HCT116 (cell line): Measurements from ENCODE around the gene HIRA. TPM values are rescaled to one million over a fixed set of nuclear protein-coding genes. Genes with fewer than 3 reads are reported as not detected.

Source experiments
- ATAC-seq: fragments of 200-7000 bp; cut with Tn5 transposase; 2 replicates; pipeline ENCODE4 v1.9.1; 2020; ENCODE audit warnings: mild to moderate bottlenecking, moderate library complexity
- BruUV-seq: library from RNA; stranded (reverse); fragments of 400-500 nt; replicated peaks from 2 replicates; lab custom pipeline; 2021; lab: Mats Ljungman, UMichigan
- CTCF ChIA-PET: fragments of 300-600 bp; sonication (Branson Sonifier 250); formaldehyde crosslinking; loops from one replicate; lab custom pipeline; 2021; ENCODE audit warnings: antibody characterized with exemption; lab: Charles Lee
- POLR2A ChIA-PET: fragments of 300-600, 350-600 bp; sonication (Branson Sonifier 250); formaldehyde crosslinking; loops from one replicate; lab custom pipeline; 2021; ENCODE audit warnings: antibody characterized with exemption; lab: Charles Lee
- RAD21 ChIA-PET, 2 experiments: fragments of 300-600 bp; sonication (Branson Sonifier 250); formaldehyde crosslinking; loops; one replicate each; lab custom pipeline; 2023; ENCODE audit warnings: low total read pairs in 2 of 2; ENCODE audit not compliant: uncharacterized antibody in 2 of 2, unreplicated experiment in 2 of 2, low non-redundant PET in 1 of 2; lab: Charles Lee
- DNase-seq: peaks from one replicate; pipeline ENCODE4 v3.0.0-alpha.2; 2010; ENCODE audit warnings: low read depth, low spot score
- H2AFZ ChIP-seq: fragments of 200-600 bp; shearing (Covaris generic), sonication (generic); 2 replicates; pipeline ENCODE4 v1.6.1; 2017; ENCODE audit warnings: low read depth, mixed run types, mixed read lengths, antibody characterized with exemption, low read length; ENCODE audit not compliant: poor library complexity, severe bottlenecking
- H3K27ac ChIP-seq: 2 replicates; pipeline ENCODE4 v1.5.1; 2012; ENCODE audit warnings: low read depth, low read length
- H3K27me3 ChIP-seq: fragments of 200-600 bp; sonication (generic); 2 replicates; pipeline ENCODE4 v1.6.1; 2016; ENCODE audit warnings: mixed run types, low read length, mixed read lengths; ENCODE audit not compliant: insufficient read depth
- H3K36me3 ChIP-seq, 2 experiments: fragments of 200-500 bp in 1 of 2; fragments of 200-600 bp in 1 of 2; sonication (Bioruptor generic) in 1 of 2; sonication (generic) in 1 of 2; 2 replicates each; pipeline versions ENCODE4 v1.5.1 to v1.6.1; 2014 to 2016; ENCODE audit warnings: low read length in 2 of 2, inconsistent platforms in 1 of 2, mixed read lengths in 1 of 2, mixed run types in 1 of 2; ENCODE audit not compliant: insufficient read depth in 2 of 2, control insufficient read depth in 1 of 2
- H3K4me1 ChIP-seq, 2 experiments: fragments of 200-600 bp in 1 of 2; sonication (generic) in 1 of 2; 2 replicates each; pipeline versions ENCODE4 v1.5.1 to v1.6.1; 2012 to 2017; ENCODE audit warnings: low read length in 2 of 2, inconsistent platforms in 1 of 2, mild to moderate bottlenecking in 1 of 2, mixed read lengths in 1 of 2, mixed run types in 1 of 2, moderate library complexity in 1 of 2; ENCODE audit not compliant: insufficient read depth in 2 of 2, control insufficient read depth in 1 of 2
- H3K4me2 ChIP-seq: fragments of 200-600 bp; sonication (generic); 2 replicates; pipeline ENCODE4 v1.6.1; 2017; ENCODE audit warnings: mixed run types, low read length, mixed read lengths
- H3K4me3 ChIP-seq, 2 experiments: fragments of 200-600 bp in 1 of 2; sonication (generic) in 1 of 2; replicated peaks in 1 of 2; 2 replicates each; pipeline ENCODE4 v1.5.1; 2011 to 2016; ENCODE audit warnings: low read length in 2 of 2, control low read depth in 1 of 2, low read depth in 1 of 2, mild to moderate bottlenecking in 1 of 2, mixed read lengths in 1 of 2, mixed run types in 1 of 2
- H3K79me2 ChIP-seq: fragments of 200-600 bp; sonication (generic); 2 replicates; pipeline ENCODE4 v1.6.1; 2017; ENCODE audit warnings: mild to moderate bottlenecking, mixed run types, low read length, moderate library complexity, mixed read lengths; ENCODE audit not compliant: insufficient read depth
- H3K9ac ChIP-seq: fragments of 200-600 bp; sonication (generic); 2 replicates; pipeline ENCODE4 v1.6.1; 2016; ENCODE audit warnings: low read length, mixed read lengths
- H3K9me2 ChIP-seq: fragments of 200-600 bp; sonication (generic), shearing (Covaris generic); 2 replicates; pipeline ENCODE4 v1.6.1; 2017; ENCODE audit warnings: mixed run types, mild to moderate bottlenecking, moderate library complexity; ENCODE audit not compliant: insufficient read depth
- H3K9me3 ChIP-seq, 2 experiments: fragments of 200-500 bp in 1 of 2; fragments of 200-600 bp in 1 of 2; sonication (Bioruptor generic) in 1 of 2; sonication (generic) in 1 of 2; 2 replicates each; pipeline ENCODE4 v1.6.1; 2014 to 2017; ENCODE audit warnings: low read length in 2 of 2, mixed read lengths in 2 of 2, inconsistent platforms in 1 of 2, low read depth in 1 of 2, mild to moderate bottlenecking in 1 of 2, mixed run types in 1 of 2, moderate library complexity in 1 of 2; ENCODE audit not compliant: control insufficient read depth in 1 of 2, insufficient read depth in 1 of 2
- H4K20me1 ChIP-seq: fragments of 200-600 bp; sonication (generic), shearing (Covaris generic); 2 replicates; pipeline ENCODE4 v1.6.1; 2017; ENCODE audit warnings: mixed run types, mild to moderate bottlenecking, moderate library complexity; ENCODE audit not compliant: insufficient read depth
- JUND ChIP-seq: IDR thresholded peaks from 2 replicates; pipeline ENCODE4 v1.6.1; 2012
- MAX ChIP-seq: IDR thresholded peaks from 2 replicates; pipeline ENCODE4 v1.6.1; 2012
- SP1 ChIP-seq: IDR thresholded peaks from 2 replicates; pipeline ENCODE4 v1.6.1; 2012; ENCODE audit warnings: low read depth
- YY1 ChIP-seq: IDR thresholded peaks from 2 replicates; pipeline ENCODE4 v1.6.1; 2011; ENCODE audit warnings: low read length, low read depth, moderate library complexity, mild to moderate bottlenecking; ENCODE audit not compliant: insufficient replicate concordance; ENCODE audit errors: extremely low read depth
- ZBTB33 ChIP-seq: IDR thresholded peaks from 2 replicates; pipeline ENCODE4 v1.6.1; 2011; ENCODE audit warnings: mild to moderate bottlenecking, low read length, moderate library complexity; ENCODE audit not compliant: insufficient replicate concordance; ENCODE audit errors: extremely low read depth
- ZFX ChIP-seq: fragments of 450-650 bp; IDR thresholded peaks from 2 replicates; pipeline ENCODE4 v1.6.1; 2017
- intact Hi-C: fragments of 100-400 bp; cut with micrococcal nuclease; formaldehyde crosslinking; loops from 2 replicates; pipeline ENCODE4 v1.10.0; 2022
- total RNA-seq: library from RNA; stranded (reverse); gene quantifications from one replicate; pipeline ENCODE4 v1.2.1, GENCODE V29; 2021; ENCODE audit not compliant: unreplicated experiment
- TF ChIP-seq, protein P1 (sequence below): IDR thresholded peaks from 2 replicates; pipeline ENCODE4 v1.6.1; 2012; ENCODE audit warnings: low read depth

Gene HIRA
- total RNA-seq, 1 experiment from 2014 or later, result 30.6 TPM

GRCh38 chr22:19455585-19456370 lies 24.2 kb upstream of the HIRA start:
- intact Hi-C loops, result no loop called here
- peaks cover 3% of the 10 kb centered on the region; the same call in 1 of the 2 replicates for H3K79me2 ChIP-seq
- ATAC-seq (no peak), DNase-seq (no peak)
- no peak overlapping the region for H3K4me2 ChIP-seq
- no peak overlapping the region for H3K27ac ChIP-seq
- H3K27me3 ChIP-seq, result no peaks in the 10 kb centered on the region
- H3K9me3 ChIP-seq, result no peaks in the 10 kb centered on the region
- no peak overlapping the region for H3K4me3 ChIP-seq
- TF ChIP-seq YY1 (no peak), SP1 (no peak), MAX (no peak), JUND (no peak)
- no TSS peak for BruUV-seq
- no peaks in the 10 kb centered on the region for H4K20me1 ChIP-seq
- POLR2A ChIA-PET, result no interaction called here
- no peaks in the 10 kb centered on the region for H3K4me1 ChIP-seq
- no peak overlapping the region for H3K9ac ChIP-seq
- H3K9me2 ChIP-seq, result no peaks in the 10 kb centered on the region
- RAD21 ChIA-PET, result no interaction called here
- H3K36me3 ChIP-seq, result peaks cover 44 to 47% of the 10 kb centered on the region in 2 experiments
- H2AFZ ChIP-seq, result no peak overlapping the region
- CTCF ChIA-PET, result no interaction called here

- no peak for ATAC-seq
- no peak for DNase-seq
- no peak overlapping the region for H3K4me2 ChIP-seq
- no peak overlapping the region for H2AFZ ChIP-seq
- no peak overlapping the region for H3K27ac ChIP-seq
- H3K4me3 ChIP-seq, result no peak overlapping the region
- ChIA-PET POLR2A (no interaction called here), CTCF (no interaction called here), RAD21 (no interaction called here)
- no peaks in the 10 kb centered on the region for H3K9me2 ChIP-seq
- H3K27me3 ChIP-seq, result no peaks in the 10 kb centered on the region
- no TSS peak for BruUV-seq
- H3K9me3 ChIP-seq, result no peaks in the 10 kb centered on the region
- H3K36me3 ChIP-seq, result peaks cover 47 to 48% of the 10 kb centered on the region in 2 experiments
- H3K4me1 ChIP-seq, result no peaks in the 10 kb centered on the region
- intact Hi-C loops, result no loop called here
- TF ChIP-seq ZBTB33, result no peak
- TF ChIP-seq, protein P1, sequence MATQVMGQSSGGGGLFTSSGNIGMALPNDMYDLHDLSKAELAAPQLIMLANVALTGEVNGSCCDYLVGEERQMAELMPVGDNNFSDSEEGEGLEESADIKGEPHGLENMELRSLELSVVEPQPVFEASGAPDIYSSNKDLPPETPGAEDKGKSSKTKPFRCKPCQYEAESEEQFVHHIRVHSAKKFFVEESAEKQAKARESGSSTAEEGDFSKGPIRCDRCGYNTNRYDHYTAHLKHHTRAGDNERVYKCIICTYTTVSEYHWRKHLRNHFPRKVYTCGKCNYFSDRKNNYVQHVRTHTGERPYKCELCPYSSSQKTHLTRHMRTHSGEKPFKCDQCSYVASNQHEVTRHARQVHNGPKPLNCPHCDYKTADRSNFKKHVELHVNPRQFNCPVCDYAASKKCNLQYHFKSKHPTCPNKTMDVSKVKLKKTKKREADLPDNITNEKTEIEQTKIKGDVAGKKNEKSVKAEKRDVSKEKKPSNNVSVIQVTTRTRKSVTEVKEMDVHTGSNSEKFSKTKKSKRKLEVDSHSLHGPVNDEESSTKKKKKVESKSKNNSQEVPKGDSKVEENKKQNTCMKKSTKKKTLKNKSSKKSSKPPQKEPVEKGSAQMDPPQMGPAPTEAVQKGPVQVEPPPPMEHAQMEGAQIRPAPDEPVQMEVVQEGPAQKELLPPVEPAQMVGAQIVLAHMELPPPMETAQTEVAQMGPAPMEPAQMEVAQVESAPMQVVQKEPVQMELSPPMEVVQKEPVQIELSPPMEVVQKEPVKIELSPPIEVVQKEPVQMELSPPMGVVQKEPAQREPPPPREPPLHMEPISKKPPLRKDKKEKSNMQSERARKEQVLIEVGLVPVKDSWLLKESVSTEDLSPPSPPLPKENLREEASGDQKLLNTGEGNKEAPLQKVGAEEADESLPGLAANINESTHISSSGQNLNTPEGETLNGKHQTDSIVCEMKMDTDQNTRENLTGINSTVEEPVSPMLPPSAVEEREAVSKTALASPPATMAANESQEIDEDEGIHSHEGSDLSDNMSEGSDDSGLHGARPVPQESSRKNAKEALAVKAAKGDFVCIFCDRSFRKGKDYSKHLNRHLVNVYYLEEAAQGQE, result no peak
- TF ChIP-seq ZFX, result no peak
- TF ChIP-seq, all 23 proteins: peak for 0
- Histone ChIP-seq H3K9ac (no peak overlapping the region), H3K79me2 (peaks cover 3% of the 10 kb centered on the region; the same call in 1 of the 2 replicates), H4K20me1 (no peaks in the 10 kb centered on the region)
These were observed 23.5 kb upstream of the HIRA start for GRCh38 chr22:19455033-19455432.
